Activated T-helper 2 cell treated with anti-CD3 and anti-CD28 coated beads, Interferon-gamma antibody, Interleukin-2, Interleukin-4, amounts not matched to agents 10 μg/mL and 5 μg/mL and 100 μg/mL, durations not matched to agents 14 hours and 24 hours and 36 hours (primary cell): ENCODE measurements around the gene OTC. TPM values are rescaled to one million over a fixed set of nuclear protein-coding genes. Genes with fewer than 3 reads are reported as not detected.

Experiments used
- DNase-seq: peaks from one replicate; pipeline ENCODE4 v3.0.0; 2021; ENCODE audit warnings: low spot score
- H3K27ac Mint-ChIP-seq: one replicate; pipeline ENCODE4 v1.8.0; 2021; ENCODE audit warnings: mixed read lengths
- H3K27me3 Mint-ChIP-seq: one replicate; pipeline ENCODE4 v1.8.0; 2021; ENCODE audit warnings: low read depth, mixed read lengths
- H3K36me3 Mint-ChIP-seq: one replicate; pipeline ENCODE4 v1.8.0; 2021; ENCODE audit warnings: low read depth, mixed read lengths
- H3K4me1 Mint-ChIP-seq: one replicate; pipeline ENCODE4 v1.8.0; 2021; ENCODE audit warnings: low read depth, mixed read lengths
- H3K4me3 Mint-ChIP-seq: one replicate; pipeline ENCODE4 v1.8.0; 2021; ENCODE audit warnings: low read depth, mild to moderate bottlenecking, moderate library complexity, mixed read lengths
- H3K9me3 Mint-ChIP-seq: one replicate; pipeline ENCODE4 v1.8.0; 2021; ENCODE audit warnings: mixed read lengths
- intact Hi-C: fragments of 100-400 bp; cut with micrococcal nuclease; formaldehyde crosslinking; loops from one replicate; pipeline ENCODE4 v1.15.1; 2023
- total RNA-seq: library from RNA; stranded (reverse); gene quantifications from 2 replicates; pipeline ENCODE4 v1.2.3, GENCODE V29; 2022

The OTC gene
- total RNA-seq = not detected in 2 replicates

DNA sequence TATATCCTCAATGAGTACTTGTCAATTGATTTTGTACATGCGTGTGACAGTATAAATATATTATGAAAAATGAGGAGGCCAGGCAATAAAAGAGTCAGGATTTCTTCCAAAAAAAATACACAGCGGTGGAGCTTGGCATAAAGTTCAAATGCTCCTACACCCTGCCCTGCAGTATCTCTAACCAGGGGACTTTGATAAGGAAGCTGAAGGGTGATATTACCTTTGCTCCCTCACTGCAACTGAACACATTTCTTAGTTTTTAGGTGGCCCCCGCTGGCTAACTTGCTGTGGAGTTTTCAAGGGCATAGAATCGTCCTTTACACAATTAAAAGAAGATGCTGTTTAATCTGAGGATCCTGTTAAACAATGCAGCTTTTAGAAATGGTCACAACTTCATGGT, at the start of gene OTC:
Gene OTC (plus strand): TSS at position 243 of the 400 bp plus-strand sequence. CDS start 93 bp downstream, at position 336.
- DNase-seq = no peak
- intact Hi-C loops = no loop called here
- Mint-ChIP-seq H3K4me1 (no peaks in the 10 kb centered on the region), H3K36me3 (no peaks in the 10 kb centered on the region), H3K4me3 (no peak within 1 kb of the TSS), H3K9me3 (no peaks in the 10 kb centered on the region), H3K27me3 (peaks cover 4% of the 10 kb centered on the region), H3K27ac (no peak within 1 kb of the TSS)

DNA sequence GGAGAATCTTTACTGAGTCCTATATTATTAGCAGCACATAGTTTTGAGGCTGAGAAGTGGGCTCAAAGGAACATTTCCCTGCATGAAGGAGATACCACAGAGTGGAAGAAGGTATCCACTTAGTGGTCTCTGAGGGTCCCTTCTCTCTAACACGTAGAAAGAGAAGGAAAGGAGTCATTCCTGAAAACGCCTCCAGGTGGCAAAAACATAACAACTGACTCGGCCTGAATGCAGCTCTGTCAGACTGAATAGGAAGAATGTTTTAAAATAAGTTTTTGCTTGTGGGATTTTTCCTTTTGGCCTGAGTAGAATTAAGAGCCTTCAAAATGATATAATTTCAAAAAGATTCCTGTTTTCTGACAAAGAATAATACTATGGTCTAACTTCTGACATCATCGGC, 48.4 kb upstream of the OTC start:
- intact Hi-C loops = no loop called here
- no peaks in the 10 kb centered on the region for H3K9me3 Mint-ChIP-seq
- peaks cover 3% of the 10 kb centered on the region for H3K4me1 Mint-ChIP-seq

DNA sequence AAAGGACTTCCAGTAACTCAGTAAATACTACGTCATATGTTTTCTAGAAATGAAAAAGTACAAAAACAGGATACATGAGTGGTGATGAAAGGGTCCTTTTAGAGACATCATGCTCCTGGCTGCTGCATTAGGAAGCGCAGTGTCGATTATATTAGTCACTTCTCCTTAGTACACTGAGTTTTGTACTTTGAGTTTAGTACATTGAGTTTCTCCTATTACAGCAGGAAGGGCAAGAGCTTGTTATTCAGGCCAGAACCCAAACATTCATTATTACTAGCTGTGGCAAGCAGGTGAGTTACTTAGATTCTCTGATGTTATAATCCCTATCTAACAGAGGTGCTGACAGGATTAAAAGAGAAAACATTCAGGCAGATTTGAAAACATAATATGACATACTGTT, 46.4 kb upstream of the OTC start:
- Mint-ChIP-seq H3K9me3 (no peaks in the 10 kb centered on the region), H3K27me3 (no peaks in the 10 kb centered on the region), H3K27ac (no peak overlapping the region), H3K4me1 (peaks cover 3% of the 10 kb centered on the region), H3K36me3 (no peaks in the 10 kb centered on the region), H3K4me3 (no peak overlapping the region)
- intact Hi-C loops = no loop called here
- DNase-seq = no peak

More for the DNA sequence above, 48.4 kb upstream of the OTC start:
- Mint-ChIP-seq H3K4me3 (no peak overlapping the region), H3K36me3 (no peaks in the 10 kb centered on the region), H3K27ac (no peak overlapping the region), H3K27me3 (no peaks in the 10 kb centered on the region)
- no peak for DNase-seq

DNA sequence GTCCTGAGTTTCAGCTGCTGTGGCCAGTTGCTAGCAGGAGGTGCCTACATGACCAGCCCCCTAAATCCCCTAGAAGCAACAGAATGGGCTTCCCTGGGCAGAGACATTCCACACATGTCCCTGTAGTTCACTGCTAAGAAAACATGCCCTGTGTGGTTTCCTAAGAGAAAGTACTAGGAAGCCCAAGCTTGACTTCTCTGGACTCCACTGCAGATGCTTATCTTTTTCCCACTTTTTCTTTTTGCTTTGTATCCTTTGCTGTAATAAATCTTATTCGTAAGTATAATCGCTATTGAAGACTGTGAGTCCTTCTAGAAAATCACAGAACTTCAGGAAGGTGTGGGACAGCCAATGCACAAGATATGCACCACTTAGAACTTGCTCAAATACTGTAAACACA, 40.7 kb upstream of the OTC start:
- Mint-ChIP-seq H3K27me3 (no peaks in the 10 kb centered on the region), H3K9me3 (no peaks in the 10 kb centered on the region), H3K4me3 (no peak overlapping the region)

DNA sequence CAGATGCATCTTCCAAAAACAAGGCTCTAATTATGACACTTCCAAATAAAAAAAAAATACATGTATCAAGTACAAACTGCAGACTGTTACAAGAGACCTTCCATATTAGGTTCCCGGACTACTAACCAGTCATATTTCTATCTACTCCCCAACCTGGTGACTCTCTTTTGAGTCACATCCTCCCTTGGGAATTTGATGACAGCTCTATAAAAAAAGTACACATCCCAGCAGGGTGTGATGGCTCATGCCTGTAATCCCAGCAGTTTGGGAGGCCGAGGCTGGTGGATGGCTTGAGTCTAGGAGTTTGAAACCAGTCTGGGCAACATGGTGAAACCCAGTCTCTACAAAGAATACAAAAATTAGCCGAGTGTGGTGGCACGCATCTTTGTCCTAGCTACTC, 40.0 kb upstream of the OTC start:
- no peaks in the 10 kb centered on the region for H3K4me1 Mint-ChIP-seq
- intact Hi-C loops = no loop called here
- H3K27ac Mint-ChIP-seq = no peak overlapping the region
- no peak for DNase-seq
- H3K27me3 Mint-ChIP-seq = no peaks in the 10 kb centered on the region
- no peaks in the 10 kb centered on the region for H3K9me3 Mint-ChIP-seq
- peaks cover 3% of the 10 kb centered on the region for H3K36me3 Mint-ChIP-seq
- no peak overlapping the region for H3K4me3 Mint-ChIP-seq

More for the DNA sequence above, 40.7 kb upstream of the OTC start:
- Mint-ChIP-seq H3K27ac (no peak overlapping the region), H3K4me1 (no peaks in the 10 kb centered on the region), H3K36me3 (peaks cover 3% of the 10 kb centered on the region)
- DNase-seq = no peak
- intact Hi-C loops = no loop called here

DNA sequence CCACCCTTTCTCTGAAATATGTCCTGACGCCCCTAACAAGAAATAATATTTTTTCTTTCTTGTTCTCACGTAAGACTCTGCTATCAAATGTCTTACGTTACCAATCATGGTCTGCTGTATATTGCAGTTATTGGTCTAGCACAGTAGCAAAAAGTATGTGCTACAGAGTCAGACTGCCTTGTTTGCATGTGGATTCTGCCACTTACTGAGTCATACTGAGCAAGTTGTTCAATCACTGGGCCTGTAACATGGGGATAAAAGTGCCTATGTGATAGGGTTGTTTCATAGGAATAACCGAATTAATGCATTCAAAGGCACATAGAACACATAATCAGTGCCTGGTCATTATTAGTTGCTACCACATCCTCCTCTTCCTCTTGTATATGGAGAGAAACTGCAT, 39.2 kb upstream of the OTC start:
- H3K27me3 Mint-ChIP-seq = no peaks in the 10 kb centered on the region

GRCh38 chrX:38315186-38315585, 37.2 kb upstream of the OTC start:
- no peaks in the 10 kb centered on the region for H3K27me3 Mint-ChIP-seq
- no peak overlapping the region for H3K4me3 Mint-ChIP-seq
- intact Hi-C loops = no loop called here
- no peaks in the 10 kb centered on the region for H3K4me1 Mint-ChIP-seq
- H3K36me3 Mint-ChIP-seq = peaks cover 3% of the 10 kb centered on the region
- DNase-seq = no peak
- H3K27ac Mint-ChIP-seq = no peak overlapping the region
- H3K9me3 Mint-ChIP-seq = no peaks in the 10 kb centered on the region

More for the DNA sequence above, 39.2 kb upstream of the OTC start:
- Mint-ChIP-seq H3K9me3 (no peaks in the 10 kb centered on the region), H3K4me3 (no peak overlapping the region), H3K4me1 (no peaks in the 10 kb centered on the region), H3K27ac (no peak overlapping the region), H3K36me3 (peaks cover 3% of the 10 kb centered on the region)
- DNase-seq = no peak
- intact Hi-C loops = no loop called here

DNA sequence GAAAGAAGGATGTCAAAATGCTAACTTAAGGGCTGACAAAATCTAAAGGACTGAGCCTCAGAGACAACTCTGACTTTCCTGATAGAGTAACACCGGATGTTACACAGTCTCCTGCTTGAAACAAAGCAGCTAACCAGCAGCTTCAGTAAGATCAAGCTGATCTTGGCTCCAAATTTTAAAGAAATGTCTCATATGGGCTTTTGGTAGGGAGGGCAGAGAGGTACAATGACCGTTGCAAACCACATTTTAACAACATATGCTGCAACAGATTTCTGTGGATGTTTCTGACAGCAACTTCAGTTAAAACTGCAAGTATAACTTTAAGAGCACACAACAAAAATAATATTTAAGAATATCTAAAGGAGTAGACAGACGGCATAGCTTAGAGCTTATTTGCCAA, 34.2 kb upstream of the OTC start:
- Mint-ChIP-seq H3K9me3 (no peaks in the 10 kb centered on the region), H3K4me1 (no peaks in the 10 kb centered on the region), H3K27ac (no peak overlapping the region), H3K4me3 (no peak overlapping the region), H3K36me3 (peaks cover 3% of the 10 kb centered on the region), H3K27me3 (no peaks in the 10 kb centered on the region)
- DNase-seq = no peak
- intact Hi-C loops = no loop called here

DNA sequence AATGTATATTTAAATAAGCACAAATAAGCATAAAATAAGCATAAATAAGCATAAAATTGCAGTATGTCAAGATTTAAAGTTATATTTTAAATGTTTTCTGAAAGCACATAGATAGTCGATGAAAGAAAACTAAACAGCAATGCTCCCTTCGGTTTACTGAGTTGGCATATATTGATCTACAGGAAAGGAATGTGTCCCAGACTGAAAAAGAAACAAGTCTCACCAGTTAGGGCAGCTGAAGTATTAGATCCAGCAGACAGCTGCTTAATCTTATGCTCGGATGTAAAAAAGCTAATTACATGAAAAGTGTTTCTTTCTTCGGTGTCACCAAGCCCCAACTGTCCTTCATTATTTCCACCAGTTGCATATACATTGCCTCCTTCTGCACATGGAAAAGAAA, 33.8 kb upstream of the OTC start:
- Mint-ChIP-seq H3K27ac (no peak overlapping the region), H3K27me3 (no peaks in the 10 kb centered on the region), H3K36me3 (peaks cover 3% of the 10 kb centered on the region), H3K4me3 (no peak overlapping the region), H3K9me3 (no peaks in the 10 kb centered on the region), H3K4me1 (no peaks in the 10 kb centered on the region)
- intact Hi-C loops = no loop called here
- DNase-seq = no peak

DNA sequence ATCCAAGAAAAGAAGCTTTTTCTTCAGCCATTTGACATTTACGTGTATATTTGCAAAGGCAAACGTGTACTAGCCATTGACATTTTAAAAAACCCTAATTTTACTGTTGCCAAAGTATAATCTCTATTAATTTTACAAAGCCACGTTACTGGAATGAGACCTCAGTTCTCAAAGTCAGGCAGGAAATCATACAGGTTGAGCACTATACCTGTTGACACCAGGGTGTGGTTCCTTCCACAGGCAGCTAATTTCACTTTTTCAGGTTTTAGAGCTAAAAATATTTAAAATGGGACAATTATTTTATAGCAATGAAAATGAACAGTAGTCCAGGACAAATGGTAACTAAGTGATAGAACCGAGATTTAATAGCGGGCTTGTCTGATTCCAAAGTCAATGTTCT, 31.6 kb upstream of the OTC start:
- DNase-seq = no peak
- Mint-ChIP-seq H3K4me3 (no peak overlapping the region), H3K36me3 (no peaks in the 10 kb centered on the region), H3K27ac (no peak overlapping the region), H3K4me1 (peaks cover 3% of the 10 kb centered on the region), H3K9me3 (no peaks in the 10 kb centered on the region), H3K27me3 (no peaks in the 10 kb centered on the region)
- intact Hi-C loops = no loop called here

DNA sequence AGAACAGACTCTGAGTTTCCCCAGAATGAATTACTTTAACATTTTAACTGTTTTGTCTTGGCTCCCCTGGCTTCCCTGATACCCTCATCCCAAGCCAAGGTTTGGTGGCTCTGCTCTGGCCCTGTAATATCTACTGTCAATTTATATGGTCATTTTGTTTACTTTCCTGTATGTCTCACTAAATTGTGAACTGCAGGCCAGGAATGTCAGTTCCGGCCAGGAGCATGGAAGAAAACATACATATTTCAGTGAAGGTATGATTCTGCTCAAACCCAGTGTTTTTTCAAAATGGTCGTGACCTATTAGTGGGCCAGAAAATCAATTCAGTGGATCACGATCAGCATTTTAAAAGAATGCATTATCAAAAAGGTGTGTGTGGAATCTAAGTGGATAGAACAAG, 26.3 kb upstream of the OTC start:
- H3K9me3 Mint-ChIP-seq = no peaks in the 10 kb centered on the region
- peak overlapping the region; percentile 82 for H3K27ac Mint-ChIP-seq
- no peak for DNase-seq
- no peaks in the 10 kb centered on the region for H3K27me3 Mint-ChIP-seq
- intact Hi-C loops = loop anchor here (5.0 kb wide), 2 partner anchors 399 to 579 kb away; no protein-coding TSS in a partner anchor
- H3K4me1 Mint-ChIP-seq = peaks cover 24% of the 10 kb centered on the region
- H3K4me3 Mint-ChIP-seq = peak overlapping the region; percentile 89
- H3K36me3 Mint-ChIP-seq = no peaks in the 10 kb centered on the region

DNA sequence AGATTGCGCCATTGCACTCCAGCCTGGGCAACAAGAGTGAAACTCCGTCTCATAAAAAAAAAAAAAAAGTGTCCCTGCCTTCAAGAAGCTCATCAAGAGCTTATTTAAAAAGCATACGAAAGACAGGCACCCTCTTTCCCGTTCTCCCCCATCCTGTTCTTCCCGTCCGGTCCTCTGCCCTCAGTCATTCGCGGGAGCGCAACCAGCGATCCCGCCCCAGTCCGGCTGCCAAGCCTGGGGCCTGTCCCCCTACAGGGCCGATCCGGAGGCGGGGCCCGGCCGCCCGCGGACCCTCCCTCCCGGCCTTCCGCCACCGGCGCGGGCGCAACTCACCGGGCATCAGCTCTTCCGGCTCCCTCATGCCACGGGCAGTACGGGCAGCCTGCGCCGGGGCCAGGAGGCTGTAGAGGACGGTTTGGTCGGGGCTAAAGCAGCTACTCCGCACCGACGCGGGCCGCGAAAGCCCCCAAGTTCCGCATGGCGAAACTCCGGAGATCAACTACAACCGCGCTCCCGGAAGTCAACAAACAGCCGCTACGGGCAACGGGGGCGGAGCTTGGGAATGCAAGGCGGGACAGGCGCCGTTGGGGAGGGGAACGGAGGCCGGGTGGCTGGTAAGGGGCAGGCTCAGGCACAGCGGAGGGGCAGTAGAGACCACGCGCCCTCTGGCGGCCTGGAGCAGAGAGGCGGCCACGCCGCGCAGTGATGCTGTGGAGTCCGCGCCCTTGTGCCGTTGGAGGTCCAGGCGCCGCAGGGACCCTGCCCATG, 25.2 kb upstream of the OTC start, which contains the start of gene RPGR:
Gene RPGR (minus strand): TSS at position 503 of the 768 bp plus-strand sequence. CDS start 142 bp downstream, at position 361.
- Mint-ChIP-seq H3K27ac (peak within 1 kb of the TSS; percentile 91), H3K9me3 (no peaks in the 10 kb centered on the region), H3K4me3 (peak within 1 kb of the TSS; percentile 89), H3K4me1 (peaks cover 24% of the 10 kb centered on the region), H3K27me3 (no peaks in the 10 kb centered on the region), H3K36me3 (no peaks in the 10 kb centered on the region)
- DNase-seq = peak; percentile 87
- intact Hi-C loops = loop anchor here (5.0 kb wide), 2 partner anchors 400 to 580 kb away; no protein-coding TSS in a partner anchor

DNA sequence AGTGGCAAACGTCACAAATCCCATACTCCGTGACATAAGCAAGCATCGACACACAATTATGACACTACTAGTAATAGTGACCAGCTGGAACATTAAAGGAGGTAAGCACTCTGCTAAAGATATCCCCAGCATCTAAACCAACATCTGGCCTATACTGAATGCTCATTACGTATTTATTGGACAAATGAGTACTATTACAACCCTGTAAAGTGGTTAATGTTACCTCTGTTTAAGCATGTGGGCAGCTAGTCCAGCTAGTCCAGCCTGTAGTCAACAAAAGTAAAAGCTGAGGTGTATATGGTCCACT, 24.7 kb upstream of the OTC start:
- no peaks in the 10 kb centered on the region for H3K36me3 Mint-ChIP-seq
- peaks cover 24% of the 10 kb centered on the region for H3K4me1 Mint-ChIP-seq
- peak overlapping the region; percentile 82 for H3K27ac Mint-ChIP-seq

More for the DNA sequence above, 24.7 kb upstream of the OTC start:
- Mint-ChIP-seq H3K9me3 (no peaks in the 10 kb centered on the region), H3K4me3 (peak overlapping the region; percentile 89), H3K27me3 (no peaks in the 10 kb centered on the region)
- intact Hi-C loops = loop anchor here (5.0 kb wide), 2 partner anchors 400 to 580 kb away; no protein-coding TSS in a partner anchor
- no peak for DNase-seq
